ENCODE measurements around the gene KIAA0408. TPM values are rescaled to one million over a fixed set of nuclear protein-coding genes. Genes with fewer than 3 reads are reported as not detected.

Gene KIAA0408
- total RNA-seq, 6 experiments from 2014 or later = 1.4 to 3.5 (median 2.3) TPM

Other genes with a start within 250 kb of the KIAA0408 start
- 10 to 100 TPM; 22.6 to 26.4 (median 24.4) TPM for gene RNF146, start 192.5 kb downstream of the KIAA0408 start, total RNA-seq (2021; fragmentation: NEBNext Ultra II Directional; extraction: Animal tissue kit (Norgen Biotek cat#: 25700))
- gene ECHDC1, start 115.8 kb downstream of the KIAA0408 start, total RNA-seq (2021; fragmentation: NEBNext Ultra II Directional; extraction: Animal tissue kit (Norgen Biotek cat#: 25700)) = 10 to 100 TPM; 62.2 to 69.9 (median 65.9) TPM
- under 1 TPM in 1 of 6 experiments, not detected in 5; 0.27 TPM for gene C6orf58, start 117.8 kb upstream of the KIAA0408 start, total RNA-seq (2021; fragmentation: NEBNext Ultra II Directional; extraction: Animal tissue kit (Norgen Biotek cat#: 25700))

Measured in HFFc6 (cell line).